ENCODE measurements around the gene SLC9C2.
"Not testable (repeated sequence)": the region's sequence is repeated elsewhere in the genome, so short reads cannot be mapped to it uniquely, and the experiment has no call there.

Gene SLC9C2

DNA sequence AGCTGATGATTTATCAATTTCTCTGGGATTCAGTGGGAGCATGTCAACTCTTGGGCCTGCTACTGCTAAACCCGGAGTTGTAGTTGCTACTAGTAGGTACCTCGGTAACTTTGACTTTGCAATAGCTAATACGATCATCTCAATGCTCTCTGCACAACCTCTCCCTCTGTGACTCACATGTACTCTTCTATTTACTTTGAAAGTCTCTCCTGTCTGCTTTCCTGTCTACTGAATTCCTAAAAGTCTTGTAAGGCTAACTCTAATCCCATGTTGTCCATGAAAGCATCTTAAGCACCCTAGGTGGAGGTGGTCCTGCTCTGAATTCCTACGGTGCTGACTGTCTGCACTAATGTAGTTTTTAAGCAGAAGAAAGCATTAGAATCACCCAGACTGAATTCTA lies 29.3 kb downstream of the SLC9C2 start:
- no peak for DNase-seq

DNA sequence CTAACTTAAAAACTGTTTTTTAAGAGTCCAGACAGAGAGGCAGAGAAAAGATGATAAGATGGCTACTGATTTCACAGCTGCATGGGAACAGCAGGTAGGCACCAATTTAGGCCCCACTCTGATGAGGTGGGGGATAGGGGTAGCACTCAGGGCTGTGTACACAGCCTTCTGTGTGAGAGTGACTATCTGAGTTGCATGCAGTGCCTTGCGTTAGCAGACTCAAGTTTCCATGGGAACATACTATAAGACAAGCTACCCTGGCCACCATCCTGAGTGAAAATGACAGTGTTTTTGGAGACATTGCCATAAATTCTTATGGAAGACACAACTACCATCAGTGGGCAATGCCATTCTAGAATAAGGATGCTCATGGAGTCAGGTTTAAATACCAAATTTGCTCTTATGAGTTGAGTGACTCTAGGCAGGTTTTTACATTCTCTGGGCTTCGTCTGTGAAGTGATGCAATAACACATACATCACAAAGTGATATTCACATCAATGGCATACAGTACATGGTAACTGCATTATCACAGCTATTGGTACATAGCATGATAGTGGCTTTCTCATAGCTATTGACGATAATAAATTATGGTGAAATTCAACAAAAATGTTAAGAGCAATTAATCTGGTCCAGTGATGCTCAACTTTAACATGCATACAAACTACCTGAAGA lies 30.5 kb downstream of the SLC9C2 start:
- no peak for DNase-seq

GRCh38 chr1:173570370-173571007 lies 32.4 kb downstream of the SLC9C2 start:
- no peak for DNase-seq

DNA sequence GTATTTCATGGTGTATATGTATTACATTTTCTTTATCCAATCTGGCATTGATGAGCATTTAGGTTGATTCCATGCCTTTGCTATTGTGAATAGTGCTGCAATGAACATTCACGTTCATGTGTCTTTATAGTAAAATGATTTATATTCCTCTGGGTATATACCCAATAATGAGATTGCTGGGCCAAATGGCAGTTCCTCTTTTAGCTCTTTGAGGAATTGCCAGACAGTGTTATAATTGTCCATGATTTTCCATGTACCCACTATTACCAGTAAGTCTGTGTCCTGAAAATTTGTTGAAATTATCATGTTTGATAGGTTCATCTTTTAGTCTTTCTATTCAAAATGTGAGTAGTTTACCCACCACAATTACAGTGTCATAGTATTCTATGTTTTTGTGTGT lies 34.4 kb downstream of the SLC9C2 start:
- DNase-seq: no peak

DNA sequence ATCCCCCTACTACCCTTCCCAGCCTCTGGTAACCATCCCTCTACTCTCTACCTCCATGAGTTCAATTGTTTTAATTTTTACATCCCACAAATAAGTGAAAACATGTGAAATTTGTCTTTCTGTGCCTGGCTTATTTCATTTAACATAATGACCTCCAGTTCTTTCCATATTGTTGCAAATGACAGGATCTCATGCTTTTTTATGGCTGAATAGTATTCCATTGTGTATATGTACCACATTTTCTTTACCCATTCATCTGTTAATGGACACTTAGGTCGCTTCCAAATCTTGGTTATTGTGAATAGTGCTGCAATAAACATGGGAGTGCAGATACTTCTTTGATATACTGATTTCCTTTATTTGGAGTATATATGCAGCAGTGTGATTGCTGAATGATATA lies 39.0 kb downstream of the SLC9C2 start:
- DNase-seq: not testable (repeated sequence)

GRCh38 chr1:173562813-173563212 lies 40.1 kb downstream of the SLC9C2 start:
- no peak for DNase-seq

DNA sequence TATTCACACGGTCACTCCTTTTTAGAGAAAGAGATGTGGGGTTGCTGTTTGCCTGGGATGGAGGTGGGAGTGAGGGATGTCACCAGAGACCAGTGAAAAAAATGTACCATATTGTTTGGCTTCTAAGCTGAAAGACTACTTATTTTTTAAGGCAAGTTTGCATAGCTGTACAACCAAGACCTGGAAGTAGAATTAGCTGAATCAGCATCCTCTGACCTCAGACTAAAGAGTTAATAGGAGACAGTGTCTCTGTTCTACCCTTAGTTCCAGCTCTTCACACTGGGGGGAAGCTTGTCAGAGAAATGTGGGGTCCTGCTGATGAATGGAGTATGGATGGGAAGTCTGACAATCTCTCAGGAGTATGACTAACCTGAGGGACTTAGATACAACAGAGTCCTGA lies 41.6 kb downstream of the SLC9C2 start:
- DNase-seq: no peak

GRCh38 chr1:173560285-173560880 lies 42.5 kb downstream of the SLC9C2 start:
- no peak for DNase-seq

DNA sequence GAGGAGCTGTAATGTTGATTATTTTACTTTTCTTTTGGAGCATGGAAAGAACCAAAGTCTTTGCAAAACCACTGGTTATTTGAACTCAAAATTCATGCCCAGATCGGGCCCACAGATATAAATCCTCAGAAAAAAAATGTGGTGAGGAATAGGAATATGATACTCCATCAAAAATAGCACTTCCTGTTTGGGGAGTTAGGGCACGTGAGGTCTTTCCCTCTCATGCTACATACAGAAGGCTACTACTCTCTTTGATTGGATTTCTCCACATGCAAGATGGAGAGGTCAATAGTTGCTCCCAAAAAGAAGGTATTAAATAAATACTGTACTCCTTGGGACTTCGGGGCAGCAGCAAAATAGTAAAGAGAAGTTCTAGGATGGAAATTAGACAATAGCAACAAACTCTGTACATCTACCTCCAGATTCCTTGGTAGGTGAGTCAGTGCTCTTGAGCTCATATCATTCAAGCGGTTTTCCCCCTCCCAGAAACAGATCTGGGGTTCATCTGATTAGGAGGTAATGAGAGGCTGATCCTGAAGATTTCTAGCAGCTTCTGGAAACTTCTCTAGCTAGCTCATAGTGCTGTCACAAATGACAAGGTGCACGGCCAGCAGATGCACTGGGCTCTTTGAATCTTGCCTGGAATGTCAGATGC lies 47.1 kb downstream of the SLC9C2 start:
- DNase-seq: no peak

- DNase-seq: no peak
These were observed 48.2 kb downstream of the SLC9C2 start for GRCh38 chr1:173554541-173555250.

DNA sequence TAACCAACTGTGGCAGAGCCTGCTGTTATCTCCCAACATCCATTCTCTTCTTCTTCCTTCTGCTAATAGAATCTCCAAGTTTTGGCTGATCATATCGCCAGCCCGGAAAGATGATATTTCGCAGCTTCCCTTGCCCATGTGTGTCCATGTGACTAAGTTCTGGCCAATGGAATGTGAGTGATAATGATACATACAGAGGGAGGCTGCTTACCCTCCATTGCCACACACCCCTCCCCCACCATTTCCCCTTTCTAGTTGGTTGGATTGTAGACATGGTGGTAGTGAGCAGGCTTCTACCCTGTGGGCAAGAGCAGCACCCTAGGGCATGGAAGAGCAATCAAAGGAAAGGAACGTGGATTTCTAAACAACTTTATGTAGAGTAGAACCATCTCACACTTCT lies 48.8 kb downstream of the SLC9C2 start:
- no peak for DNase-seq

DNA sequence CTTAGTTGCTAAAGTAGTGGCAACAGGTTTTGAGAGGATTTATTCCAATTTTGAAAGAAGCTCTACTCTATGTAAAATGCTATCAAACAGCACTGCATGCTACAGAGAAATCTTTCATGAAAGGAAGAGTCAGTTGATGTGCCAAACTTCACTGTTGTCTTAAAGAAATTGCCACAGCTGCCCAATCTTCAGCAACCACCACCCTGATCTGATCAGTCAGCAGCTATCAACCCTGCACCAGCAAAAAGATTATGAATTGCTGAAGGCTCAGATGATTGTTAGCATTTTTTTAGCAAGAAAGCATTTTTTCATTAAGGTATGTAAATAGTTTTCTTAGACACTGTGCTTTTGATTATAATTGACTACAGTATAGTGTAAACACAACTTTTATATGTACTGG lies 49.6 kb downstream of the SLC9C2 start:
- DNase-seq: no peak

DNA sequence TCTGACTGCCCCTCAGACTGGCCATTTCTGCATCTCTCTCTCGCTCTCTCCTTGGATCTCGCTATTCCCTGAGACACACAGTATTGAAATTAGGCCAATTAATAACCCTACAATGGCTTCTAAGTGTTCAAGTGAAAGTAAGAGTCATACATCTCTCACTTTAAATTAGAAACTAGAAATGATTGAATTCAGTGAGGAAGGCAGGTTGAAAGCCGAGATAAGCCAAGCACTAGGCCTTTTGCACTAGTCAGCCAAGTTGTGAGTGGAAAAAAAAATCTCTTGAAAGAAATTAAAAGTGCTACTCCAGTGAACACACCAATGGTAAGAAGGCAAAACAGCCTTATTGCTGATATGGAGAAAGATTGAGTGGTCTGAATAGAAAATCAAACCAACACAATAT lies 51.2 kb downstream of the SLC9C2 start:
- no peak for DNase-seq

DNA sequence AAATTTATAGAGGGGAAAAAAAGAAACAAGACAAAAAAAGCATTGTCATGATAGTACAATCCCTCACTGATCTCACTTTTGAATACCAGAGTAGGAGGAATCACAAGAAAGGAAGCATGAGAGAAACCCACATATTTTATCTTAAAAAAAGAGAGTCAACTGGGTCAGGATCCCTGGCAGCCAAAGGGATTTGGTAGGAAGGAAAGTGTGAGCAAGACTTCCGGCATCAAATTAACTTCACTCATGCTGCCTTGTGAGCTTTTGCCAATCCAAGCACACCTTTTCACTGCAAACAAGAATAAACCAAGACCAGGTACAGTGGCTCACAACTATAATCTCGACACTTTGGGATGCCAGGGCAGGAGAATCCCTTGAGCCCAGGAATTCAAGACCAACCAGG lies 53.1 kb downstream of the SLC9C2 start:
- no peak for DNase-seq

- no peak for DNase-seq
These were observed 57.2 kb downstream of the SLC9C2 start for GRCh38 chr1:173545688-173546087.

DNA sequence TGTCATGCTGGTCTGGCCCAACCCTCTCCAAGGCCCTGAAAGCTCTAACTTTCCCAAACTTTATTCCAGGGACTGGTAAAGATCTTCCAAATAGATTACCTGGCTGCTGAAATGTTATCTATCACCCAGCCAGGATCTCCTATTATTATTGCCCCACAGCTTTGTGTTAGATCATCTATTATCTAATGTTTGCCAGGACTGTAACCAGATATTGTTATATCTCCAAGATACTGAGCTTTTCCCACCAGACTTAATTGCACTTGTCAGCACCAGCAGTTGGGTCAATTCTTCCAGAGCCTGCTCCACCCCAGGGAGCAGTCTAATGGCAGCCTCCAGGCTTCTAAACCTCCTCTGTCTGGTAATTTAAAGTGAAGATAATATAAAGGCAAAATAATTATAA lies 66.6 kb downstream of the SLC9C2 start:
- DNase-seq: no peak

GRCh38 chr1:173532237-173532636 lies 70.6 kb downstream of the SLC9C2 start:
- DNase-seq: no peak

GRCh38 chr1:173530795-173531693 lies 71.8 kb downstream of the SLC9C2 start:
- DNase-seq: no peak

DNA sequence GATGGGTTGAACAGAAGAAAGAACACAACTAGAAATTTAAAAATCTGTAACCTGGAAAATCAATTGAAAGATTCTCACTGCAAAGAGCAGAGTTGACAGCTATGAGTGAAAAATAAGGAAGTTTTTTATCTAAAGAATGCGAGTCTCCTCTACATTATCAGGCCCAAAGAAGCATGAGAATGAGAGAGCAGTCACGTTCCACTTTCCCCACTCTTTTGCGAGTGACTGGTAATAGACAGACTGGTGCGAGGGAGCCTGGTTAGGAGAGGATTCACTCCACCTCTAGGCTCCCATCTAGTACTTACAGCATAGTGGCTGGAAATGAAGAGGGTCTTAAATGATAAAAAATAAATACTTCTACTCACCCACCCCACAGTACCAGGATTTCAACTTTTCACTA lies 73.8 kb downstream of the SLC9C2 start:
- no peak for DNase-seq

GRCh38 chr1:173527151-173527826 lies 75.6 kb downstream of the SLC9C2 start:
- no peak for DNase-seq

DNA sequence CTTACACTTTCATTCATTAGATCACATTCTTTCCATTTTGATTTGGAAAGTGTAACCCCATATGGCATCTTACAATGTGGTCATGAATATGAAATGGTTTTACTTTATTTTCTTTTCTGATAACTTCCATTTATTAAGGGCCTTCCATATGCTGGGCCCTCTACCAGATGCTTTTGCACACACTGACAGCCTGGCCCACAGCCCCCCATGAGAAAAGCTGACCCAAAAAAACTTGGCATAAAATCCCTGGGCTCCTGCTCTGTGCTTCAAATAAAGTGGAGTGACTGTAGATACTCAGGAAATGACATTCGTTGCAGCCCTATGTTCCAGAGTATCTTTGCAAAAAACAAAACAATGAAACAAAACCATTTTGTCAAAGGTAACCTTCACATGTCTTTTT lies 76.9 kb downstream of the SLC9C2 start:
- DNase-seq: no peak

GRCh38 chr1:173523329-173523728 lies 79.5 kb downstream of the SLC9C2 start:
- DNase-seq: no peak

Data from retina (tissue), 1 donor.